NCI-H2196 treated with DMSO at 0.1 percent for 48 hours (cell line): ENCODE results near the gene ZC3H7B.
A peak's percentile ranks its signal among the peaks of the same experiment; 100 is the strongest.
"Not testable (repeated sequence)": the region's sequence is repeated elsewhere in the genome, so short reads cannot be mapped to it uniquely, and the experiment has no call there.

Source experiments
- DNase-seq: peaks from one replicate; lab custom pipeline; 2025; ENCODE audit not compliant: unreplicated experiment; lab: John Stamatoyannopoulos, UW

The ZC3H7B gene

DNA sequence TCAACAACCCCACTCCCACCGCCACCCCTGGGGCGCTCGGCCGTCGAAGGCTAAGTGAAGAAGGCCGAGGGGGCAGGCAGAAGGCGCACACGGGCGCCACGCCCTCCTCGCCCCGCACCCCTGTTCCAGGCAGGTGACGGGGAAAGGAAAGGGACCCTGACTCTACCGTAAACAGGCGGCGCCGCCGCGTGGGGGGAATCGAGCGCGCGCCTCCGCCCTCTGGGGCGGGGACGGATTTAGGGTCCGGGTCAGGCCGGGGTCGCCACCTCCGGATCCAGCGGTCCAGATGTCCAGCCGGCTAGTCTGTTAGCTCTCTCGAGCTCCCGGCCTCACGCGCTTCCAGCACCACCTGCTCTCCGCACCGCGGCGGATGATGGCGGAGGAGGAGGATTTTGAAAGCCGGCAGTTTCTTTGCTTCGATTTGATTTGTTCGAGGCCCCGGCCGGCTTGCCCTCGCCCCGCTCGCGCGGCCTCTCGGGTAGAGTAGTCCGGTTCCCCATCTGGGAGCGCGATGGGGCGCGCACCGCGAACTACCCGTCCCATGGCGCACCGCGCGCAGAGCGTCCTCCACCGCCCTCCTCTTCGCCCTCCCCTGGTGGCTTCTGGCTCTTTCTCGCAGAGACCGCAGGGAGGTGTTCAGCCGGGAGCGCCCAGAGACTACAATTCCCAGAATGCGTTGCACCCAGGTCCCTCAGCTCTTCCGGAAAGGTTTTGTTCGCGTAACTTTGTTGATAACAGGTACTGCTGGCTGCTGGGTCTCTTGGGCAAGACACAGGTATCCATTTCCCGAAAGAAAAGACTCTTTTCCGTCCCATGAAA is 15.3 kb upstream of the ZC3H7B start, which contains the start of gene RANGAP1:
Gene RANGAP1, minus strand, starts transcription at position 368 of the 819 bp plus-strand sequence. CDS start 5,143 bp downstream, outside the sequence.
- DNase-seq, result peak; percentile 99

DNA sequence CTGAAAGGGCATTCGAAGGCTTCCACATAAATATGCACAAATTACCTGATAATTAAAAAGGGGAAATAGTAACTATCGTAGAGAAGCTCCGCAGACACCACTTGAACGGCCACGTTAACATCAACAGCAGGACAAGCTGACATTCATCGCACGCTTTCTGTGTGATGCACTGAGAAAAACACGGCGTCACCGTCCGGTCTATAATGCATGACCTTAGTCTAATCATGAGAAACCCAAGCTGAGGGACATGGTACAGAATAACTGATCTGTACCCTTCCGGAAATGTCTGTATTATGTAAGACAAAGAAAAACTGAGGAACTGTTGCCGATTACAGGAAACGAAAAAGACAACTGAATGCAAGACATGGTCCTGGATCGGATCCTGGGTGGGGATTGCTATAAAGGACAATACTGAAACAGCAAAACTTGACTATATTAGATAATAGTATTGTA is 14.7 kb upstream of the ZC3H7B start:
- DNase-seq, result peak; percentile 70

DNA sequence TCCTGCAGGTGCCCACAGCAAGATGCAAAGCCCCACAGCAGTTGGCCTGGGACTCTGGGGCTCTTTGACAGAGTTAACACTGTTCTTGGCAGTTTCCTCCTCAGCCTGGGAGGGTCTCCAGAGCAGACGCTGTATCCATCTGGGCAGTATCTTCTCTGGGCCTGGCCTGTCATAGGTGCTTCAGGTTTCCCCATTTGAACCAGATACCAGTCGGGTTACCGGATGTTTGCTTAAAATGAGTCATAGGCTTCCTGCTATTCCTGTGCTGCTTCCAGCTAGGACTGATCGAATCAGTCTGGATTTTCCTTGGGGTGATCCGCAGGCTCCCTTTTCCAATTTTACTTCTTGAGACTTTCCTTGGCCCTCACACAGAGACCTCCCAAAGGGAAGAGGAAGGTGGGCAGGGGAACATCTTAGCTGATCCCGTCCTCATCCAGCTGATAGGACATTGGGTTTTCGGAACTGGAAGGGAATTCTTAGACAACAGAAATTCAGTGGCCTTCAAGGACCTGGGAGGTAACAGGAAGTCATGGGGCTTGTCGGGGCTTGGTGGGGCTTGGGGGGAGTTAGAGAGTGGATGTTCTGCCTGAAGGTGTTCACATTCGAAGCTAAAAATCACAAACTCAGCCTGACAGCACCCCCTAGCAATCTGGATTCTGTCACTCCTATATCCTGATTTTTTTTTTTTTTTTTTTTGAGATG is 12.9 kb upstream of the ZC3H7B start:
- peak; percentile 66 for DNase-seq

DNA sequence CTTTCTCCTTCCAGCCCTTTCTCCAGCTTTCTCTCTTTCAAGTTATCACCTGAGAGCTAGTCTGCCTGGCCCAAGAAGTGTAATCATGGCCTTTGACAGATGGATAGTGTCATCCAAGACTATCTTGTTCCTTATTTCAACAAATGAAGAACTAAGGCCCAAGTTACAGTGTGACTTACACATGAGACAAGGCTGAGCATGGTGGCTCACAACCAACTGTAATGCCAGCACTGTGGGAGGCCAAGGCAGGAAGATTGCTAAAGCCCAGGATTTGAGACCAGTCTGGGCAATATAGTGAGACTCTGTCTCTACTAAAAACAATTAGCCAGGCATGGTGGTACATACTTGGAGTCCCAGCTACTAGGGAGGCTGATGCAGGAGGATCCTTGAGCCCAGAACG is 11.7 kb upstream of the ZC3H7B start:
- no peak for DNase-seq

GRCh38 chr22:41290262-41291221 is 10.8 kb upstream of the ZC3H7B start:
- DNase-seq, result no peak

DNA sequence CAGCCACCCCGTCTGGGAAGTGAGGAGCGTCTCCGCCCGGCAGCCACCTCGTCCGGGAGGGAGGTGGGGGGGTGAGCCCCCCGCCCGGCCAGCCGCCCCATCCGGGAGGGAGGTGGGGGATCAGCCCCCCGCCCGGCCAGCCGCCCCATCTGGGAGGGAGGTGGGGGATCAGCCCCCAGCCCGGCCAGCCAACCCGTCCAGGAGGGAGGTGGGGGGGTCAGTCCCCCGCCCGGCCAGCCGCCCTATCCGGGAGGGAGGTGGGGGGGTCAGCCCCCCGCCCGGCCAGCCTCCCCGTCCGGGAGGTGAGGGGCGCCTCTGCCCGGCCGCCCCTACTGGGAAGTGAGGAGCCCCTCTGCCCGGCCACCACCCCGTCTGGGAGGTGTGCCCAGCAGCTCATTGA is 6.5 kb upstream of the ZC3H7B start:
- not testable (repeated sequence) for DNase-seq

- DNase-seq, result no peak
Measured at GRCh38 chr22:41296826-41297667, 4.3 kb upstream of the ZC3H7B start.

GRCh38 chr22:41300661-41301060 is 664 bp upstream of the ZC3H7B start:
- DNase-seq, result no peak

DNA sequence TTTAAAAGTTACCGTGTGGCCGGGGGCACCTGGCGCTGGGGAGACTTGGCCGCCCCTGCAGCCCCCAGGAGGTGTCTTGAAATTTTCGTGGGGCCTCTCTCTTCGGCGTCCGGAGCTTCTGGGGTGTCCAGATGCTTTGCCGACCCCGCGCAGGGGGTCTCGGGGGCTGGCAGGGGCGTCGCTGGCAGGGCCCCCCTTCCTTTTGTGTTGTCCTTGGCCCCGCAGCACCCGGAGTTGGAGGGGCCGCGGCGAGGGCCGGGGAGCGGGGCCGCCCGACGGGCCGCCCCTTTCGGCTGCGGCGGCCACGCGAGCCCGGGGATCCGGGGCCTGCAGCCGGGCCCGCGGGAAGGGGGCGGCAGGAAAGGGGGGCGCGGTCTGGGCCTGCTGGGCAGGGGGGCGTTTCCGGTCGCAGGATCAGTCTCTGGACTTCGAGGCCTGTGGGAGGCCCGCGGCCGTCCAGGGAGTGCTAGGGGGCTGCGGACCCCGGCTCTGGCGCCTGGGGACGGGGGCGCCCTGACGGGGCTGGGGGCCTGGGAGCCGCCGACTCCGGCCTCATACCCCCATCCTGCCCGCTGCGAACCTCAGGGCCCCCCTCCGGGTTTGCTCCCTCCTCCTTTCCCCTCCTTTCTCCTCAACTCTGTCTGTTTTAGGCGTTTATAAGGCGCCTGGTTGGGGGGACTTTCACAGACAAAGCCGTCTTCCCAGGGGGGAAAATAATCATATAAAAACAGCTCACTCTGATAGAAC is 869 bp downstream of the ZC3H7B start:
- no peak for DNase-seq

- no peak for DNase-seq
Measured at GRCh38 chr22:41302811-41303210, 1.5 kb downstream of the ZC3H7B start.

DNA sequence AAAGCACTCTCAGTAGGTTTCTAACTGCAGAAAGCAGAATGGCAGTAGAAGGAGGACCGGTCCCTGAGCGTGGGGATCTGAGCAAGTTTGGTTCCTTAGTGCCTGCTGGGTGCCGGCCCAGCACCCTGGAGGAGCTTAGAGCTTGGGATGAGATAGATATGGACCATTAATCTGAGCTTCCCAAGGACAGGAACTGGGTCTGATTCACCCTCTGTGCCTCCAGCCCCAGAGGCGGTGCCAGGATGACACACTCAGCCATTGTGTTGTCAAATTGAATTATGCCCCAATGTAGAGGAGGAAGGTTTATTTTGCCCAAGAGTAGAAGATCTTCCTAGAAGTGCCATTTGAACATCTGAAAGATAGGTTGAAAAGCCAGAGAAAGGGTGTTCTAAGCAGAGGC is 4.3 kb downstream of the ZC3H7B start:
- no peak for DNase-seq

DNA sequence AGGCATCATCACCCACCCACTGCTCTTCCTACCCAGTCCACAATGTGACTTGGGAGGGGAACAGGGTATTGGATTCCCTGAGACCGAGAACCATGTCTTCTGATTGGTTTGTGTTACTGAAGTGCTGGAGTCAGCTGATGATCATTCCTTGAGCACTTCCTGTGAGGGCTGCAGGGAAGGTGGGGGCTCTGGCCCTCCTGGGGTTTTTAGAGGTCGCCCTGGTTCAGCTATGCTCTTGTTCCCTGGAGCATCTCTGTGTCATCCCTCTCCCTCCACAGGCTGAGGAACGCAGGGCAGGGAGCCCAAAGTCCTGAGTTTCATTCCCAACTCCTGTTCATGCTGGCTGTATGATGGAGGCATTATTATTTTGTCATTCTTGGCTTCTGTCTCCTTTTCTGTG is 6.7 kb downstream of the ZC3H7B start:
- no peak for DNase-seq

DNA sequence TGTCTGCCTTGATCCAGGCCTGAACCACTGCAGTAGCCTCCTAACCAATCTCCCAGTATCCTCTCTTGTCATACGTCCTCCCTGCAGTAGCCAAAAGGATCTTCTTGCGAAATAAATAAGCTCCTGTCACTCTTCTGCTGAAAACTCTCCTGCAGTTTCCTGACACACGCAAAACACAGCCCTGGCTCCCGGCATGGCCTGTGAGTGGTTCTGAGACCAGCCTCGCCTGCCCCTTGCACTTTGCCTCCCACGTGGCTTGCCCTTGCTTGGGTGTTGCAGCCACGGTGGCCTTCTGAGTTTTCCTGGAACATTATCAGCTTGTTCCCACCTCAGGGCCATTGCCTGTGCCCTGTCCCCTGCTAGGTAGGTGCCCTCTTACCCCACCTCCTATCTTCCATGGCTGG is 7.2 kb downstream of the ZC3H7B start:
- DNase-seq, result no peak

- DNase-seq, result no peak
Measured at GRCh38 chr22:41310336-41310735, 9.0 kb downstream of the ZC3H7B start.

- DNase-seq, result no peak
Measured at GRCh38 chr22:41311487-41311886, 10.2 kb downstream of the ZC3H7B start.

GRCh38 chr22:41314821-41315220 is 13.5 kb downstream of the ZC3H7B start:
- DNase-seq, result no peak

- no peak for DNase-seq
Measured at GRCh38 chr22:41315586-41315985, 14.3 kb downstream of the ZC3H7B start.

DNA sequence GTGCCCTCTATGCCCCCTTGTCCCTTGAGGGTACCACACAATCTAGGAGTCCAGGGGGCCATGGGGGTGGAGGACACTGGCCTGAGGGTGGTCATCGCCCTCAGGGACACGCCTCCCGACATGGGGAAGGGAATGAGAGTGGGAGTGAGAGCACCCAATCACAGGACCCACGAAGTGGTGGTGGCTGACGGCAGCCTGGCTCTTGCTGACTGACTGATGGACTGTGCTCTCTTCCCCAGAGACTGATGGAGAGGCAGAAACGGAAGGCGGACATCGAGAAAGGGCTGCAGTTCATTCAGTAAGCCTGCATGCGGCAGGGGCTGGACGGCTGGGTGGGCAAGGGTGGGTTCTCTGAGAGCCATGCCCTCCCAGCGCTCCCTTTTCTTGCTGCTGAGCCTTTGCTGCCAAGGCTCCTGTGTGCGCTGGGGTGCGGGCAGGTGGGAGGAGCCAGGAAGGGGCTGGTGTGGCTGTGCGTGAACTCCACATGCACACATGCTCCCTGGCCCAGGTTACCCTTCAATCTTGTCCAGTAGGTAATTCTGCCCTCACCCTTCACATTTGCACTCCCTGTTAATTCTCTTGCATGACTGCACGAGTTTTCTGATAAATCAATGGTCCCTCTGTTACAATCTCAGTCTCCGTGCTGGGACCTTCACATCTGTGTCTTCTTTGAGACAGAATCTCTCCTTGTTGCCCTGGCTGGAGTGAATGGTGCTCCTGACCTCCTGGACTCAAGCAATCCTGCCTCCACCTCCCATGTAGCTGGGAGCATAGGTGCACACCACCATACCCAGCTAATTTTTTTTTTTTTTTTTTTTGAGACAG is 19.3 kb downstream of the ZC3H7B start:
- no peak for DNase-seq
